Measurements from ENCODE around the gene VPS51. TPM values are rescaled to one million over a fixed set of nuclear protein-coding genes. Genes with fewer than 3 reads are reported as not detected.
A peak's percentile ranks its signal among the peaks of the same experiment; 100 is the strongest.

Gene VPS51
- total and polyA plus RNA-seq, 2 of the 4 experiments (the other 2 are of a cell fraction) = 56.3 to 113 TPM

GRCh38 chr11:65117206-65118096 lies 21.4 kb downstream of the VPS51 start, which contains the start of gene ZNHIT2:
Gene ZNHIT2 (minus strand): TSS chr11:65117701. CDS start chr11:65117653, 48 bp downstream.
- Histone ChIP-seq H3K79me1 (ENCODE audit: low read depth in 1 of 2, low read length in 2 of 2) (peaks cover 19 to 52% of the 10 kb centered on the region in 2 experiments), H3K27me3 (ENCODE audit: control insufficient read depth, insufficient read depth, low read length) (no peaks in the 10 kb centered on the region), H3K18ac (ENCODE audit: low read depth, low read length) (no peak within 1 kb of the TSS), H4K20me1 (ENCODE audit: insufficient read depth, low read length) (no peaks in the 10 kb centered on the region), H3K9me3 (ENCODE audit: control insufficient read depth, insufficient read depth, low read length) (no peaks in the 10 kb centered on the region), H3K4ac (ENCODE audit: low read depth, low read length) (peak within 1 kb of the TSS; percentile 86), H2AK9ac (replicated peaks; ENCODE audit: low read depth, low read length, poor library complexity) (peak within 1 kb of the TSS; percentile 93), H3K56ac (ENCODE audit: extremely low read depth, insufficient read depth, low read length) (no peak within 1 kb of the TSS), H2BK15ac (ENCODE audit: low read depth, low read length) (no peak within 1 kb of the TSS), H2BK20ac (ENCODE audit: low read depth, low read length) (no peak within 1 kb of the TSS), H4K91ac (ENCODE audit: insufficient read depth, low read depth, low read length) (peak within 1 kb of the TSS; percentile 65), H3K14ac (replicated peaks; ENCODE audit: low read depth, low read length) (peak within 1 kb of the TSS; percentile 79), H3K4me2 (ENCODE audit: low read depth, low read length) (peak within 1 kb of the TSS; percentile 63), H2BK5ac (ENCODE audit: low read depth, low read length, poor library complexity, severe bottlenecking) (peak within 1 kb of the TSS; percentile 19), H2BK120ac (ENCODE audit: low read depth, low read length) (no peak within 1 kb of the TSS), H3K23ac (ENCODE audit: low read depth, low read length) (no peak within 1 kb of the TSS), H3K9ac (ENCODE audit: low read depth, low read length) (peak within 1 kb of the TSS; percentile 61), H4K5ac (ENCODE audit: low read depth, low read length) (peak within 1 kb of the TSS; percentile 50), H4K8ac (ENCODE audit: low read depth in 2 of 2, low read length in 2 of 2) (peak within 1 kb of the TSS; percentile 37 to 99), H3K36me3 (ENCODE audit: control insufficient read depth, insufficient read depth, low read length) (peaks cover 19% of the 10 kb centered on the region), H3K27ac (ENCODE audit: insufficient read depth, low read length) (peak within 1 kb of the TSS; percentile 47), H3K4me1 (ENCODE audit: control insufficient read depth, insufficient read depth, low read length) (peaks cover 14% of the 10 kb centered on the region), H3K9me1 (ENCODE audit: insufficient read depth, low read length) (0 out of 2 replicates have a peak, but pooled peaks cover 2% of the 10 kb centered on the region), H2AFZ (replicated peaks; ENCODE audit: low read length, poor library complexity) (peak within 1 kb of the TSS; percentile 95), H2AK5ac (ENCODE audit: low read depth, low read length) (peak within 1 kb of the TSS; percentile 87), H3K4me3 (ENCODE audit: insufficient read depth, low read depth, low read length) (peak within 1 kb of the TSS; percentile 69)
- BruUV-seq (replicated peaks) = no TSS peak
- CTCF ChIA-PET = interaction anchor here (0.7 kb wide), 2 partner anchors 24 to 180 kb away, joined by 3 read pairs; no protein-coding TSS in a partner anchor
- intact Hi-C loops (cut with micrococcal nuclease) = loop anchor here (2.0 kb wide), 1 partner anchor 105 kb away; no protein-coding TSS in a partner anchor
- in situ Hi-C loops (cut with MboI; ENCODE audit: low sequenced_read_pairs) = no loop called here
- peak; percentile 98 for DNase-seq
- POLR2A ChIA-PET (ENCODE audit: unreplicated experiment) = interaction anchor here (0.6 to 1.6 kb wide), 2 partner anchors 64 to 158 kb away, joined by 5 to 20 read pairs; partner anchors contain the start of gene CAPN1
- 0% methylated on average over 45 of the region's 89 CpGs; no CpG with 5 or more reads in 1 of the 2 experiments for WGBS, 2 experiments (ENCODE audit: extremely low coverage in 2 of 2, insufficient read length in 1 of 2)
- dilution Hi-C loops (cut with HindIII; ENCODE audit: low sequenced_read_pairs, unreplicated experiment) = no loop called here
- peak; percentile 78 for ATAC-seq (ENCODE audit: low read depth)
- peak; percentile 70 for TF ChIP-seq SMC3 (IDR thresholded peaks at IDR 0.05; ENCODE audit: low read depth, low read length)
- TF ChIP-seq USF2 (IDR thresholded peaks at IDR 0.05; ENCODE audit: low read depth, low read length) = no peak
- TF ChIP-seq POLR2A (IDR thresholded peaks at IDR 0.05; ENCODE audit: low read depth, low read length) = peak; percentile 78
- TF ChIP-seq RCOR1 (IDR thresholded peaks at IDR 0.05; ENCODE audit: insufficient replicate concordance, low read length) = no peak
- peak; percentile 90 for TF ChIP-seq RAD21 (IDR thresholded peaks at IDR 0.05; ENCODE audit: low read length)
- TF ChIP-seq NFE2L2 (IDR thresholded peaks at IDR 0.05; ENCODE audit: low read depth, low read length) = no peak
- TF ChIP-seq FOS (IDR thresholded peaks at IDR 0.05; ENCODE audit: low read depth, low read length) = no peak
- peak; percentile 83; the same call in 1 of the 2 replicates for TF ChIP-seq MAZ (IDR thresholded peaks at IDR 0.05; ENCODE audit: borderline replicate concordance, low read depth, low read length)
- 0 out of 2 replicates have a peak, but pooled peaks have one; percentile 31 for TF ChIP-seq BHLHE40 (IDR thresholded peaks at IDR 0.05; ENCODE audit: low read depth, low read length)
- TF ChIP-seq RFX5 (IDR thresholded peaks at IDR 0.05; ENCODE audit: low read depth, low read length) = 0 out of 2 replicates have a peak, but pooled peaks have one; percentile 15
- TF ChIP-seq MAFK (IDR thresholded peaks at IDR 0.05; ENCODE audit: low read depth, low read length) = 0 out of 2 replicates have a peak, but pooled peaks have one; percentile 8
- peak; percentile 98 for TF ChIP-seq CEBPB (IDR thresholded peaks at IDR 0.05; ENCODE audit: low read depth, low read length)
- TF ChIP-seq, protein P1, sequence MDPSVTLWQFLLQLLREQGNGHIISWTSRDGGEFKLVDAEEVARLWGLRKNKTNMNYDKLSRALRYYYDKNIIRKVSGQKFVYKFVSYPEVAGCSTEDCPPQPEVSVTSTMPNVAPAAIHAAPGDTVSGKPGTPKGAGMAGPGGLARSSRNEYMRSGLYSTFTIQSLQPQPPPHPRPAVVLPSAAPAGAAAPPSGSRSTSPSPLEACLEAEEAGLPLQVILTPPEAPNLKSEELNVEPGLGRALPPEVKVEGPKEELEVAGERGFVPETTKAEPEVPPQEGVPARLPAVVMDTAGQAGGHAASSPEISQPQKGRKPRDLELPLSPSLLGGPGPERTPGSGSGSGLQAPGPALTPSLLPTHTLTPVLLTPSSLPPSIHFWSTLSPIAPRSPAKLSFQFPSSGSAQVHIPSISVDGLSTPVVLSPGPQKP (IDR thresholded peaks at IDR 0.05; ENCODE audit: borderline replicate concordance, low read depth, low read length) = no peak
- TF ChIP-seq MXI1 (IDR thresholded peaks at IDR 0.05; ENCODE audit: borderline replicate concordance, low read depth, low read length) = peak; percentile 87; the same call in 1 of the 2 replicates
- peak; percentile 96 for TF ChIP-seq CHD1 (IDR thresholded peaks at IDR 0.05; ENCODE audit: low read depth, low read length)

Measured in IMR-90 (cell line).